Fibroblast of lung (primary cell): ENCODE results near the gene DNAJC13. TPM values are rescaled to one million over a fixed set of nuclear protein-coding genes. Genes with fewer than 3 reads are reported as not detected.
A peak's percentile ranks its signal among the peaks of the same experiment; 100 is the strongest.

Experiments used
- DNase-seq, 2 donors: peaks; one replicate each; pipeline versions ENCODE4 v3.0.0 to v3.0.0-alpha.2; 2010; ENCODE audit warnings: low read depth in 2 of 2
- H2AFZ ChIP-seq: 2 replicates; pipeline ENCODE4 v1.5.1; 2012; ENCODE audit warnings: low read length, control low read depth, inconsistent platforms
- H3K27ac ChIP-seq: 2 replicates; pipeline ENCODE4 v1.5.1; 2011; ENCODE audit warnings: low read length, control low read depth; ENCODE audit not compliant: insufficient read depth
- H3K27me3 ChIP-seq: 2 replicates; pipeline ENCODE4 v1.5.1; 2011; ENCODE audit warnings: mild to moderate bottlenecking, low read length; ENCODE audit not compliant: control insufficient read depth, insufficient read depth
- H3K36me3 ChIP-seq: 2 replicates; pipeline ENCODE4 v1.5.1; 2011; ENCODE audit warnings: low read length; ENCODE audit not compliant: control insufficient read depth, insufficient read depth
- H3K4me1 ChIP-seq: 2 replicates; pipeline ENCODE4 v1.5.1; 2011; ENCODE audit warnings: low read length; ENCODE audit not compliant: control insufficient read depth, insufficient read depth; ENCODE audit errors: extremely low read depth
- H3K4me2 ChIP-seq: 2 replicates; pipeline ENCODE4 v1.5.1; 2011; ENCODE audit warnings: low read length, control low read depth; ENCODE audit not compliant: insufficient read depth; ENCODE audit errors: extremely low read depth
- H3K4me3 ChIP-seq, 4 experiments: fragments of 200-600 bp in 1 of 4; sonication (generic) in 1 of 4; replicated peaks in 1 of 4; 2 replicates each; pipeline ENCODE4 v1.5.1; 2011 to 2016; ENCODE audit warnings: low read length in 4 of 4, low read depth in 3 of 4, mild to moderate bottlenecking in 3 of 4, control low read depth in 2 of 4, inconsistent platforms in 1 of 4, mixed read lengths in 1 of 4; ENCODE audit not compliant: insufficient read depth in 1 of 4; ENCODE audit errors: control extremely low read depth in 1 of 4
- H3K79me2 ChIP-seq: 2 replicates; pipeline ENCODE4 v1.5.1; 2012; ENCODE audit warnings: mild to moderate bottlenecking, low read length, inconsistent platforms; ENCODE audit not compliant: control insufficient read depth, insufficient read depth
- H3K9ac ChIP-seq: 2 replicates; pipeline ENCODE4 v1.5.1; 2011; ENCODE audit warnings: mild to moderate bottlenecking, low read length, control low read depth; ENCODE audit not compliant: insufficient read depth
- H3K9me3 ChIP-seq: 2 replicates; pipeline ENCODE4 v1.5.1; 2012; ENCODE audit warnings: low read depth, low read length; ENCODE audit not compliant: control insufficient read depth, insufficient read depth
- H4K20me1 ChIP-seq: 2 replicates; pipeline ENCODE4 v1.5.1; 2011; ENCODE audit warnings: low read length; ENCODE audit not compliant: control insufficient read depth, insufficient read depth; ENCODE audit errors: extremely low read depth
- EZH2 ChIP-seq: IDR thresholded peaks from 2 replicates; pipeline ENCODE4 v1.5.1; 2012; ENCODE audit warnings: low read length, control low read depth, mild to moderate bottlenecking; ENCODE audit errors: missing control alignments
- polyA plus RNA-seq, 2 donors: library from polyadenylated mRNA; depleted of rRNA in 1 of 2; stranded (reverse) in 1 of 2; unstranded in 1 of 2; fragments of >200 nt; gene quantifications; 2 replicates each; pipeline ENCODE4 v1.2.1, GENCODE V29; 2011 to 2012; ENCODE audit warnings: missing spikeins in 1 of 2
- total RNA-seq: library from RNA; depleted of rRNA; stranded (reverse); fragments of >200 nt; gene quantifications from 2 replicates; pipeline ENCODE4 v1.2.1, GENCODE V29; 2014
- TF ChIP-seq, protein P1 (sequence below), 2 donors: IDR thresholded peaks in 1 of 2; conservative IDR thresholded peaks in 1 of 2; 1 replicate in 1 of 2; 2 replicates in 1 of 2; pipeline ENCODE4 v1.5.1; 2011 to 2012; ENCODE audit warnings: low read length in 2 of 2, control low read depth in 1 of 2, inconsistent platforms in 1 of 2, low read depth in 1 of 2, mild to moderate bottlenecking in 1 of 2

Gene DNAJC13
- total and polyA plus RNA-seq, 2 donors (not counting 1 experiment from before 2014, with no cell fraction given): 56.3 to 89.0 TPM

DNA sequence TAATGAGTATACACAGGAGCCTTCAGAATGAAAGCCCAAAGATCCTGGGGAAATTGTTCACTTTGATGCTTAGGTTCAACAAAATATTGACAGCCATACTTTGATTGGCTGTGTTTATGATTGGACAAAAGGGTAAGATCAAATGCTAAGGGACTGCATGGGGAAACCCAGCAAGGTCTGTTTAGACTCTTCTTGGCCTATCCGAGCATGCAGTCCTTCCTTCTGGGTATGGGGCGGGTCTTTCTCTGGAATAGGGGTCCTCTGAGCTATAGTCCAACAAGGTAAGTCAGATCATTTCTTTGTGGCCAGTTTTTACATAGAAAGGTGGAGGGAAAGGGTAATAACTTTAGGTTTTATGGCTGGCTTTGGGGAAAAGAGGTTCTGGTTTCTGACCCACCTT lies 126.8 kb downstream of the DNAJC13 start:
- peak overlapping the region; percentile 77 for H3K27ac ChIP-seq

DNA sequence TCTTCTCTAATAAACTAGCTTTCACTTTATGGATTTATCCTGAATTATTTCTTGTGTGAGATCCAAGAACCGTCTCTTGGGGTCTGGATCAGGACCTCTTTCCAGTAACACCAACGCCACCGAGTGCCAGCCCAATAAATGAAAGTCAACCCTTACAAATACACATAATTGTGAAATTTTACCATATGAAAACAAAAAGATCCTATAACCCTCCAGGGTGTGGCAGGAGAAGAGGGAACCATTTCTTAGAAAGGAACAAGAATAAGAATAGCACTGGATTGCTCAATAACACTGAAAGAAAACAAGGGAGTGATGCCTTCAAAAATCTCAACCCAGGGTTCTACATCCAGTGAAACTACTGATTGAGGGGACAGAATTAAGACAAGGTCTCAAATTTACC lies 128.2 kb downstream of the DNAJC13 start:
- no peak overlapping the region for H3K4me3 ChIP-seq
- no peaks in the 10 kb centered on the region for H3K9me3 ChIP-seq
- H3K4me2 ChIP-seq: no peak overlapping the region
- no peaks in the 10 kb centered on the region for H4K20me1 ChIP-seq
- H3K36me3 ChIP-seq: peaks cover 4% of the 10 kb centered on the region
- peaks cover 19% of the 10 kb centered on the region for H3K4me1 ChIP-seq
- no peaks in the 10 kb centered on the region for H3K79me2 ChIP-seq
- H2AFZ ChIP-seq: no peak overlapping the region
- DNase-seq: peak in 1 of 2 donors; percentile 23
- no peak overlapping the region for H3K27ac ChIP-seq
- no peak for TF ChIP-seq EZH2
- TF ChIP-seq, protein P1, sequence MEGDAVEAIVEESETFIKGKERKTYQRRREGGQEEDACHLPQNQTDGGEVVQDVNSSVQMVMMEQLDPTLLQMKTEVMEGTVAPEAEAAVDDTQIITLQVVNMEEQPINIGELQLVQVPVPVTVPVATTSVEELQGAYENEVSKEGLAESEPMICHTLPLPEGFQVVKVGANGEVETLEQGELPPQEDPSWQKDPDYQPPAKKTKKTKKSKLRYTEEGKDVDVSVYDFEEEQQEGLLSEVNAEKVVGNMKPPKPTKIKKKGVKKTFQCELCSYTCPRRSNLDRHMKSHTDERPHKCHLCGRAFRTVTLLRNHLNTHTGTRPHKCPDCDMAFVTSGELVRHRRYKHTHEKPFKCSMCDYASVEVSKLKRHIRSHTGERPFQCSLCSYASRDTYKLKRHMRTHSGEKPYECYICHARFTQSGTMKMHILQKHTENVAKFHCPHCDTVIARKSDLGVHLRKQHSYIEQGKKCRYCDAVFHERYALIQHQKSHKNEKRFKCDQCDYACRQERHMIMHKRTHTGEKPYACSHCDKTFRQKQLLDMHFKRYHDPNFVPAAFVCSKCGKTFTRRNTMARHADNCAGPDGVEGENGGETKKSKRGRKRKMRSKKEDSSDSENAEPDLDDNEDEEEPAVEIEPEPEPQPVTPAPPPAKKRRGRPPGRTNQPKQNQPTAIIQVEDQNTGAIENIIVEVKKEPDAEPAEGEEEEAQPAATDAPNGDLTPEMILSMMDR (conservative IDR thresholded peaks at IDR 0.05 in 1 of 2, IDR thresholded peaks at IDR 0.05 in 1 of 2; ENCODE audit: low read depth in 1 of 2, low read length in 2 of 2): no peak
- no peaks in the 10 kb centered on the region for H3K27me3 ChIP-seq
- H3K9ac ChIP-seq: no peak overlapping the region

More for the DNA sequence above, 126.8 kb downstream of the DNAJC13 start:
- Histone ChIP-seq H3K36me3 (peaks cover 4% of the 10 kb centered on the region), H3K4me1 (peaks cover 17% of the 10 kb centered on the region), H3K79me2 (no peaks in the 10 kb centered on the region), H4K20me1 (no peaks in the 10 kb centered on the region), H3K9me3 (no peaks in the 10 kb centered on the region), H3K4me3 (no peak overlapping the region), H3K27me3 (no peaks in the 10 kb centered on the region), H3K9ac (no peak overlapping the region), H2AFZ (no peak overlapping the region), H3K4me2 (no peak overlapping the region)
- TF ChIP-seq, protein P1 (conservative IDR thresholded peaks at IDR 0.05 in 1 of 2, IDR thresholded peaks at IDR 0.05 in 1 of 2; ENCODE audit: low read depth in 1 of 2, low read length in 2 of 2): no peak
- no peak for TF ChIP-seq EZH2
- no peak for DNase-seq

DNA sequence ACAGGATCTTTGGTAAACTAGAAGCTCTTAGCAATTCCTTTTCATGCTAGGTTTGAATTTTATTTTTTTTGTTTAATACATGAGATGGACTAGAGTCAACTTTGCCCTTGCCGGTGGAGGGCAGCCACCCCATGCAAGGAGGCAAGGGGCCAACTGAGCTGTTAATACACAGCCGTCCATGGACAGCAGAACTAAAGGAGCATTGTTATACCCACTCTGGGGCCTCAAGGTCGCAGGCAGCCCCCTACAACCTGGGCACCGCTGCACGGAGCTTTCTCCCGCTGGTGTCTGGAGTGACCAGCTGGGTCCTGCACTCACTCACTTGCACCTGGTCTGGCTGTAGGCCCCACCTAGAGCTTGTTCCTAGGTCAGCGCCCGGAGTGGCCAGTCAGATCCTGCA lies 131.9 kb downstream of the DNAJC13 start:
- no peak overlapping the region for H3K4me3 ChIP-seq
- H3K9ac ChIP-seq: no peak overlapping the region
- peaks cover 8% of the 10 kb centered on the region for H3K4me1 ChIP-seq
- no peak overlapping the region for H3K4me2 ChIP-seq
- no peaks in the 10 kb centered on the region for H4K20me1 ChIP-seq
- no peaks in the 10 kb centered on the region for H3K79me2 ChIP-seq
- H3K36me3 ChIP-seq: no peaks in the 10 kb centered on the region
- H3K9me3 ChIP-seq: no peaks in the 10 kb centered on the region
- H3K27ac ChIP-seq: no peak overlapping the region
- H3K27me3 ChIP-seq: no peaks in the 10 kb centered on the region
- no peak overlapping the region for H2AFZ ChIP-seq
- TF ChIP-seq, protein P1 (conservative IDR thresholded peaks at IDR 0.05 in 1 of 2, IDR thresholded peaks at IDR 0.05 in 1 of 2; ENCODE audit: low read depth in 1 of 2, low read length in 2 of 2): no peak
- no peak for TF ChIP-seq EZH2
- DNase-seq: no peak
